T-helper 2 cell treated with Interferon-gamma antibody and Interleukin-4, amounts not matched to agents 100 ng/mL and 5 ng/mL, for 36 hours (primary cell): Measurements from ENCODE around the gene N4BP2L2. TPM values are rescaled to one million over a fixed set of nuclear protein-coding genes. Genes with fewer than 3 reads are reported as not detected.

Experiments used
- intact Hi-C: fragments of 100-400 bp; cut with micrococcal nuclease; formaldehyde crosslinking; loops from one replicate; pipeline ENCODE4 v1.15.1; 2023
- total RNA-seq: library from RNA; stranded (reverse); gene quantifications from 2 replicates; pipeline ENCODE4 v1.2.3, GENCODE V29; 2022

The N4BP2L2 gene
- total RNA-seq, 1 donor from 2014 or later: 116 TPM

GRCh38 chr13:32384702-32385101, 153.9 kb downstream of the N4BP2L2 start:
- intact Hi-C loops: loop anchor here (5.0 kb wide), 1 partner anchor 43 kb away; the partner anchor contains the start of gene N4BP2L1

- intact Hi-C loops: loop anchor here (5.0 kb wide), 1 partner anchor 43 kb away; the partner anchor contains the start of gene N4BP2L1
Observed at GRCh38 chr13:32383836-32384618, 154.6 kb downstream of the N4BP2L2 start.

Other genes starting within 250 kb of the N4BP2L2 start
- not detected in 2 replicates for gene ZAR1L, start 223.4 kb downstream of the N4BP2L2 start, total RNA-seq
- 24.7 and 25.3 TPM in 2 replicates for gene BRCA2, start 223.3 kb downstream of the N4BP2L2 start, total RNA-seq
- 22.6 and 23.3 TPM in 2 replicates for gene N4BP2L1, start 110.7 kb downstream of the N4BP2L2 start, total RNA-seq
- gene PDS5B, start 47.7 kb upstream of the N4BP2L2 start, total RNA-seq: 69.4 and 74.3 TPM in 2 replicates